Measurements from ENCODE around the gene CFAP61.

The CFAP61 gene

GRCh38 chr20:20292472-20292871 lies 240.1 kb downstream of the CFAP61 start:
- FAIRE-seq, result no peak

DNA sequence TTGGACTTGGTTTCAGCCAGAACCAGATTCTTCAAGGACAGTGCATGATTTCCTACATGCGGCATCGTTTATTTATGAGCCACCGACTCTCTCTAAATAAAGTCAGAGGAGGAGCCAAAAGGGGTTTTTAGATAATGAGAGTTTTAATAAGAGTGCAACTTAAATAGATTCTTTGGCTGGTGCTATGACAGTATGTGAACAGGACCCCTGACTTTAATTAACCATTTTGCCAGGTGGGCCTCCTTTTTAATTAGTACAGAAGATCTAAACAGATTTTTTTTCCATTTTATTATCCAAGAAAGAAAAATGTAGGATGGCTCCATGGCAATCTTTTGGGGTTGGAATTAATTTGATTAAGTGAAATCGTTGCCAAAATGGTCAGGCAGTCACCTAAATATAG lies 240.8 kb downstream of the CFAP61 start:
- FAIRE-seq, result no peak

- no peak for FAIRE-seq
Measured at GRCh38 chr20:20293691-20294385, 241.5 kb downstream of the CFAP61 start.

DNA sequence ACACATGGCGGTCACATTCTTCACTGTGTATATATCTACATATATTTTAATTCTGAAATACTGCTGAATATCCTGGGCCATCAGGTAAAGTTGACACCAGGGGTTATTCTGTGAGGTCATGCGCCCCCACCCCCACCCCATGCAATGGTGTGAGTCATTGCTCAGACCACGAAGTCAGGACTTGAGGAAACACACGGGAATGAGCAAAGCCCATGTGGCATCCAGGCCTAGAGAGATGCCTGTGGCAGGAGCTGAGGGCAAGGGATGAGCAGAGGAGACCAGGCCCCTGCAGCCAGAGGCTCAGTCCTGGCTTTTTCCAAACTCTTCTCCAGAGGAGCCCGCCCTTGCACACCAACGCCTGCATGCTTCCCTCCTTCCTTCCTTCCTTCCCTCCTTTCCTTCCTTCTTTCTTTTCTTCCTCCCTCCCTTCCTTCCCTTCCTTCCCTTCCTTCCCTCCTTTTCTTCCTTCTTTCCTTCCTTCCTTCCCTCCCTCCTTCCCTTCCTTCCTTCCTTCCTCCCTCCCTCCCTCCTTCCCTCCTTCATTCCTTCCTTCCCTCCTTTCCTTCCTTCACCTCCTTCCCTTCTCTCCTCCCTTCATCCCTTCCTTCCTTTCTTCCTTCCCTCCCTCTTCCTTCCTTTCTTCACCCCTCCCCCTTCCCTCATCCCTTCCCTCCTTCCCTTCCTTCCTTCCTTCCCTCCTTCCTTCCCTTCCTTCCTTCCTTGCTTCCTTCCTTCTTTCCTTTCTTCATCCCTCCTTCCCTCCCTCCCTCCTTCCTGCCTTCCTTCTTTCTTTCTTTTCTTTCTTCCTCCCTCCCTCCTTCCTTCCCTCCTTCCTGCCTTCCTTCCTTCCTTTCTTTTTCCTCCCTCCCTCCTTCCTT lies 243.5 kb downstream of the CFAP61 start:
- no peak for FAIRE-seq

DNA sequence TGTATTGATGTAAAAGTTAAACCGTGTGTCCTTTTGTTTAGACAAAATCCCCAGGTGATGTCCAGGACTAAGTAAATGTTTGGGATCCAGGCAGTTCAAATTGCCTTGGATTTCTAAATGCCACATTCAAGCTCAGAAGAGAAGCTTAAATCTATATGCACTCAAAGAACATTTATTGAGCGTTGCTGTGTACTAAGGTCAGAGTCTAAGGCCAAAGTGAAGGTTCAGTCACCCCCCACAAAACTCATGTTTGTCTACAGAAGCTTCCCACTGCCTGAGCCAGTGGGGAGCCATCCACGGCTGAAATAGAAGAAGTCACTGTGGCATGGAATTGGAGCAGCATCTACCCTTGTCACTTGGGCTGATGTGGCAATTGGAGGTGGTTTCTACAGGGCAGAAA lies 244.8 kb downstream of the CFAP61 start:
- FAIRE-seq, result no peak

DNA sequence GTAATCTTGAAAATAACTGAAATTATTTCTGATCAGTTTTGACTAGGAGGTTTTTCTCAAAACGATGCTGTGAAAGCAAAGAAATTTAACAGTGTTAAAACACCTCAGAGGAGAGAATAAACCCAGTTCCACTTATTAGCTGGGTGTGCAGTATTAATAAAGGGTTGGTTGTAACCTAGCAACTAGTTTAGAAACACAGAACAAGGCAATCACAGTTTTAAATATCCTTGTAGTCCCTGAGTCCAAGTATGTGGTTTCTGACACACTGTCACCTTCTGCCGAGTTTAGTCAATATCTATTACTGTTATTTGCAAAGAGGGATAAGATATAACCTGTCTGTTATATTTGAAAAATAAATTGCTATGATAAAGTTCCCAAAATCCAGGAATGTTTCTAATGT lies 245.4 kb downstream of the CFAP61 start:
- FAIRE-seq, result no peak

DNA sequence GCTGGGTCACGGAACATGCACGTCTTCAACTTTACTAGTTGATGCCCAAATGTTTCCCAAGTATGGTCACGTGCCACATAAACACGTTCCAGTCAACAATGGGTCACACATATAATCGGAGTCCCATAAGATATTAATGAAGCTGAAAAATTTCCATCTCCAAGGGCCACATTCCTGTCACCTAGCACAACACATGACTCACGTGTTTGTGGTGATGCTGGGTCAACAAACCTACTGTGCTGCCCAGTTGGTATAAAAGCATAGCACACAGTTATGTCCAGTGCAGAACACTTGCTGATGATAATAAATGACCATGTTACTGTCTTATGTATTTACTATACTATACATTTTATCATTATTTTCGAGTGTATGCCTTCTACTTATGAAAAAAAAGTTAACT lies 247.6 kb downstream of the CFAP61 start:
- no peak for FAIRE-seq

- no peak for FAIRE-seq
Measured at GRCh38 chr20:20303320-20303719, 251.0 kb downstream of the CFAP61 start.

GRCh38 chr20:20303742-20304141 lies 251.4 kb downstream of the CFAP61 start:
- no peak for FAIRE-seq

GRCh38 chr20:20304942-20305341 lies 252.6 kb downstream of the CFAP61 start:
- FAIRE-seq, result no peak

DNA sequence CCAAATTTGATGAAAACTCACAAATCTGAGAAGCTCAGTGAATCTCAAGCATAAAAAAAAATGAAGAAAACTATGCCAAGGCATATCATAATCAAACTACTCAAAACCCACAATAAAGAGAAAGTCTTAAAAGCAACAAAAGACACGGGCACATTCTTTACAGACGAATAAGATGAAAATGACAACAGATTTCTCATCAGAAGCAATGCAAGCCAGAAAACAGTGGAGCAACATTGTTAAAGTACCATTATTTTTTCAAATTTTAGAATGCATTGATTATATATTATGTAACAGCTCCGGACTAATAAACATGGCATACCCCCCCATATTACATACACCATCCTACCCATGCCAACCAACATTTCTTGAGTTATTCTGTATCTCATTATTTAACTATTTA lies 260.2 kb downstream of the CFAP61 start:
- FAIRE-seq, result no peak

DNA sequence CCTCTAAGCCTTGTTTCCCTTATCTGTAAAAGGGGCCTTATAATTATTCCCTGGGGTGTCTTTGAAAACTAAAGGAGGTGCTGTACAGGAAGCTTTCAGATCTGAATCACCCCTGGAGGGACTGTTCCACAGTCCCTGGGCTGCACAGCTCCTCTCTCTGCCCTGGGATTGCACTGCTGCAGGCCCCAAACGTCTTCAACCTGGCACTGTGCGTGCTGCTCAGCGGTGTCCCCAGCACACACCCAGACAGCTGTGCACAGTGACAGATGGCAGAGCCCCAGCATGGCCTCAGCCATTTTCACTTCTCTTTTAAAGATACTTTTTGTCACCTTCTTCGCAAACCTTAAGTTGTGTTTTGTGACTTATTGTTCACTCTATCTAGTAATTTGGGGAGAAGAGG lies 264.9 kb downstream of the CFAP61 start:
- no peak for FAIRE-seq

DNA sequence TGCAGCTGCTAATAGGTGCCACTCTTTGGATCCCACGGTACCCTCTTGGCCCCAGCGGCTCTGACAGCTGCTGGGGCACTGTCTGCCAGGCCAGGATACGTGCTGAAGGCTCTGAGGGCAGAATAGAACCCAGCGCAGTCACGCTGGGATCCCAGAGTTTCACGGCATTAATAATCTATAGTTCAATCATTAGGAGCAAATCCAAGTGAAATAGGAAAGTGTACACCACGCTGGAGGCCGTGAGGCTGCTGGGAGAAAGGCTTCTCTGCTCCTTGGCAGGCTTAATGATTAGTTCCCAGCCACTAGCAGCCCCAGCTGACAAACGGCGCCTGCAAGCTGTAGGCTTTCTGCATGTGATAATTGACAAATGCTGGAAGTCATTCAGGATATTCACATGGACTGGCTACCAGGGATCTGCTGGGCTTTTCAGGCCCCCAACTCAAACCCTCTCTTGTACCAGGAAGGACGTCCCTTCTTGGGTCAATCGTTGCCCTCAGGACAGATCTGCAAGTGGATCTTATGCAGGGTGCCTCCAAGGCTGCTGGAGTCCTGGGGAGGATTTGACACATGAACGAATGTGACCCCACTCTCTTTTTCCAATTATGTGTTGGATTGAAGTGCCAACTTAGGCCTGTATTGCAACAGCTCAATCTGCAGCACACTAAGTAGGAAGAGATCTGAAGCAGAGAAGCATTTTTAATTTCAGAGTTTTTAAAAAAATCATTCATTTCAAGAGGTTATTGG lies 265.5 kb downstream of the CFAP61 start:
- FAIRE-seq, result no peak

DNA sequence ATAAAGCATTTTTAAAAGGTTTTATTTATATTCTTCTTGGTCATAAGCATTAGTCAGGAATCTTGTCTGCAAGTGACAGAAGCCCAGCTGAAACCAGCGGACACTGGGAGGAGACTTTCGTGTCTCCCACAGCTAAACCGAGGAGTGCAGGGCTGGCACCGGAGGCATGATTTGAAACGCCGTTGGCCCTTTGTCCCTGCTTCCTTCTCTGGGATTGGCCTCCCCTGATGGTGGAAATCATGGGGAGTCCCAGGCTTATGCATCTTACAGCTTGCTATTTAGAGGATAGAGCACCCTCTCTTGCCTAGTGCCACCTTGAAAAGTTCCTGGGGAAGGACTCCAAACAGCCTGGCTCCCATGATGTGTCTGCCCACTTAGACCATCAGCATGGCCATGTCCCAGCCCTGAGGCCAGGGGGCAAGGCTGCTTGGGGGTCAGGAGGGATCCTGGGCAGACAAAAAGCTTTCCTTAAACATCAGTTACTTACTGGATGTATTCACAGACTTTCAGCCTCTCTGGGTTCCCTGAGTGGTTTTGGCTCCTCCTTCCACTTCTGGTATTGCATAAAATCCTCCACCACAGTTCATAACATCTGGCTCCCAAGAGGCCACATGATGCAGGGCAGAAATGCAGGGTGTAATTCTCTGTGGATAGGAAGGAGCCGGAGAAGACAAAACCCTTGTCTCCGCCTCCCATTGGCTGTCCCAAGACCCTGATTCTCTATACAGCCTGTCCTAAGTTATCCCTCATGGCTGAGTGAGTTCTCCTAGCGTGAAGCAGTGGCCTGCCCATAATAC lies 266.2 kb downstream of the CFAP61 start:
- no peak for FAIRE-seq

GRCh38 chr20:20321134-20321533 lies 268.8 kb downstream of the CFAP61 start:
- no peak for FAIRE-seq

GRCh38 chr20:20321917-20322316 lies 269.6 kb downstream of the CFAP61 start:
- FAIRE-seq, result no peak

- no peak for FAIRE-seq
Measured at GRCh38 chr20:20322912-20323311, 270.6 kb downstream of the CFAP61 start.

DNA sequence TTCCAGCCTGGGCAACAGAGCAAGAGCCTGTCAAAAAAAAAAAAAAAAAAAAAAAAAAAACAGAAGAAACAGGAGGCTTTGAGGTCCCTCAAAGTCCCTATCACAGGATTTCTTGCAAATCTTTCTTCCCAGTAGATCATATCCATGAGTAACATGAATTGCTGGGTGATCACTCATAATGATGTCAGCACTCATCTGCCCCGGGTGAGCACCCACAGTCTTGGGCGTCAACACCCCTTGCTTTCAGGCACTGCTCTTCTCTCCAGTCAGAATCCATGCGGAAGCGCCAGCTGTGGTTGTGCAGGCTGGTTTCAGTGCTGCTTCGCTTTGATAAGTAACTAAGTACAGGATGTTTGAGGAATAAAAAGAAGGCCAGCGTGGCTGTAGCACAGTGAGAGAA lies 275.4 kb downstream of the CFAP61 start:
- FAIRE-seq, result no peak

- FAIRE-seq, result no peak
Measured at GRCh38 chr20:20329564-20329963, 277.2 kb downstream of the CFAP61 start.

- no peak for FAIRE-seq
Measured at GRCh38 chr20:20331156-20331555, 278.8 kb downstream of the CFAP61 start.

GRCh38 chr20:20331817-20332216 lies 279.5 kb downstream of the CFAP61 start:
- FAIRE-seq, result no peak

GRCh38 chr20:20333866-20334265 lies 281.5 kb downstream of the CFAP61 start:
- no peak for FAIRE-seq

DNA sequence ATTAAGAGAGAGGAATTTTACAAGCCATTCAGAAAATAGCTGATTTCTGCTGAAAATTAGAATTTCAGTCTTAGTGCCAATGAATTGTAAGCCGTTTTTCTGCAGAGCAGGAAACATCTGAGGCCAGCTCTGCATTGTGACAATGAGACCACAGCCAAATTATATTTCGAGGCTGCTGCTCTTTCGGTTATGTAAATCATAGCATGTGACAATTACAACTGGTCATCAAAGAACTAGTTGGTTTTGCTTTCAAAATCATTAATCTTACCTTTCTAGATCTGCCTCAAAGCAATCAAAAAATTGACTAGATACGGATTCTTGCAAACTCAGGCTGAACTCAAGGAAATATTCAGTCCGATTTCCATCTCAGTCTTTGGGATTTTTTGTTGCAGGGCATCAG lies 282.2 kb downstream of the CFAP61 start:
- FAIRE-seq, result no peak

All from TTC549 (cell line).